Measurements from ENCODE around the gene YTHDF2.

GRCh38 chr1:28796352-28797211, 59.8 kb downstream of the YTHDF2 start:
- TF ChIP-seq, protein P1, sequence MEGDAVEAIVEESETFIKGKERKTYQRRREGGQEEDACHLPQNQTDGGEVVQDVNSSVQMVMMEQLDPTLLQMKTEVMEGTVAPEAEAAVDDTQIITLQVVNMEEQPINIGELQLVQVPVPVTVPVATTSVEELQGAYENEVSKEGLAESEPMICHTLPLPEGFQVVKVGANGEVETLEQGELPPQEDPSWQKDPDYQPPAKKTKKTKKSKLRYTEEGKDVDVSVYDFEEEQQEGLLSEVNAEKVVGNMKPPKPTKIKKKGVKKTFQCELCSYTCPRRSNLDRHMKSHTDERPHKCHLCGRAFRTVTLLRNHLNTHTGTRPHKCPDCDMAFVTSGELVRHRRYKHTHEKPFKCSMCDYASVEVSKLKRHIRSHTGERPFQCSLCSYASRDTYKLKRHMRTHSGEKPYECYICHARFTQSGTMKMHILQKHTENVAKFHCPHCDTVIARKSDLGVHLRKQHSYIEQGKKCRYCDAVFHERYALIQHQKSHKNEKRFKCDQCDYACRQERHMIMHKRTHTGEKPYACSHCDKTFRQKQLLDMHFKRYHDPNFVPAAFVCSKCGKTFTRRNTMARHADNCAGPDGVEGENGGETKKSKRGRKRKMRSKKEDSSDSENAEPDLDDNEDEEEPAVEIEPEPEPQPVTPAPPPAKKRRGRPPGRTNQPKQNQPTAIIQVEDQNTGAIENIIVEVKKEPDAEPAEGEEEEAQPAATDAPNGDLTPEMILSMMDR (IDR thresholded peaks at IDR 0.05), result no peak
- no peak for TF ChIP-seq POLR2A (IDR thresholded peaks at IDR 0.05)
